GM10248 (cell line): ENCODE measurements around the gene FBLN7.

ENCODE experiments used
- CTCF ChIA-PET: fragments of 300-600 bp; sonication (Branson Sonifier 250); formaldehyde crosslinking; extraction: SDS; loops from one replicate; lab custom pipeline; 2021; ENCODE audit warnings: antibody characterized with exemption; lab: Yijun Ruan, JAX
- POLR2A ChIA-PET: fragments of 350-650 bp; sonication (Branson Sonifier 250); formaldehyde crosslinking; extraction: SDS; loops from one replicate; lab custom pipeline; 2020; ENCODE audit warnings: antibody characterized with exemption; lab: Yijun Ruan, JAX
- DNase-seq: peaks from one replicate; pipeline ENCODE4 v3.0.0; 2012; ENCODE audit errors: extremely low spot score
- CTCF ChIP-seq: IDR thresholded peaks from 2 replicates; pipeline ENCODE4 v1.5.1; 2012; ENCODE audit warnings: mild to moderate bottlenecking, low read depth; ENCODE audit errors: extremely low read depth, missing control alignments, control extremely low read depth

Gene FBLN7

DNA sequence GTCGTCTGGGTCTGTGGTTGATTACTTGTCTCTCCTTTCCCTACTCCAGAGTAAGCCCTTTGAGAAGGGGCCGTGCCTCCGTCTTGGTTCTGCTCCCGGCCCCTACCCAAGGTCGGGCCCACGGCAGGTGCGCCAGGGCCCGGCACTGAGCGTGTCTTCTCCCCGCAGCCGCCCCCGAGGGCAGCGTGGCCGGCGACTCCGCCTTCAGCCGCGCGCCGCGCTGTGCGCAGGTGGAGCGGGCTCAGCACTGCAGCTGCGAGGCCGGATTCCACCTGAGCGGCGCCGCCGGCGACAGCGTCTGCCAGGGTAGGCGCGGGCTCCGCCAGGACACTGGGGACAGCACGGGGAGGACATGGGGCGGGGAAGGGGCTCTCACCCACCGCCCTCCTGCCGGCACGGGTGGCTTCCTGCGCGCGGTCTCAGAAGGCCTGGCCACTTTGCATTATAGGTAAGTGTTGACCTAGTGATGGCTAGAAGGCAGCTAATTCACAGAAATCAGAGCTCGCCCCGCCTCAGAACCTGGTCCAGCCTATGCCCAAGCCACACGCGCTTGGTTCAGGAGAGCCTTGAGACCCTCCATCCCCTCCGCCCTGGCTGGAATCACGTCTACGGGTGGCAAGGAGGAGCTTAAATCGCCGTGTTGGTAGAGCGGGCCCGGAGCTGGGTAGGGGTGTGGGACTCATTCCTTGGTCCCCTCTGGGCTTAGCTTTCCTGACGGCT lies 43.5 kb downstream of the FBLN7 start:
- no peak for TF ChIP-seq CTCF
- POLR2A ChIA-PET: no interaction called here
- CTCF ChIA-PET: interaction anchor here (1.2 kb wide), 1 partner anchor 9 kb away, joined by 3 read pairs; no protein-coding TSS in a partner anchor
- DNase-seq: peak; percentile 12

- POLR2A ChIA-PET: no interaction called here
These were observed 44.4 kb downstream of the FBLN7 start for GRCh38 chr2:112182581-112183034.

DNA sequence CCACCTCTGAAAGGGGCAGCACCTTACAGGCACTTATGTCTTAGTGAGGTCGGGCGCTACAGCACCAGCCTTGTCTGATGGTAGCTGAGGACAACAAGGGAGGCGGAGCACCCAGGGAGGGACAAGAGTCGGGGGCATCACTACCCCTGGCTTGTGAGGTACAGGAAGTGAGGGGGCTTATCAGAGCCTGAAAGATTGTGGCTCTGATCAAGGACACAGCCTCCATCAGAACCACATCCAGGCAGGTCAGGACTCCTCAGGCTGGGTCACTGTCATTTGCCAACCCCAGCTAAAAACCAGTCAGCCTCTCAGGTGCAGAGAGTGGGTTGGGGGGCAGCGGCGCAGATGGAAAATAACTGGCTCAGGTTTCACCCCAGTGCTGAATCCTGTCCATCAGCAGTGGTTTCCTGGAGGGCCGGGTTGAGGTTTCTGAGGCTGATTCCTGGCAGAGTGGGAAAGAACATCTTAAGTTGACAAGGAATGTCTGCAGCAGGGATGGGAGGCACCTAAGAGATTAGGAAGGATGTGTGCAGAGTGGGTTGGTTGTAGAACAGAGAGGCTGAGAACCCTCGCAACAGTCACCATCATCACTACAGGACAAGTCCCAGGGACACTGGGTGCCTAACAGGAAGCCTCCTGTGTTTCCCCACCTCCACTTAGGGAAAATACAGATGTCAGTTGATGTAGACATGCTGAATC lies 45.3 kb downstream of the FBLN7 start:
- CTCF ChIA-PET: interaction anchor here (1.5 kb wide), 1 partner anchor 17 kb away, joined by 3 read pairs; no protein-coding TSS in a partner anchor

More at GRCh38 chr2:112182581-112183034, 44.4 kb downstream of the FBLN7 start:
- CTCF ChIA-PET: interaction anchor here (1.5 kb wide), 1 partner anchor 17 kb away, joined by 3 read pairs; no protein-coding TSS in a partner anchor
- peak; percentile 25 for DNase-seq
- TF ChIP-seq CTCF: no peak

GRCh38 chr2:112184121-112184520 lies 45.9 kb downstream of the FBLN7 start:
- POLR2A ChIA-PET: no interaction called here
- CTCF ChIA-PET: interaction anchor here (1.5 kb wide), 1 partner anchor 16 kb away, joined by 3 read pairs; no protein-coding TSS in a partner anchor
- DNase-seq: peak; percentile 8
- no peak for TF ChIP-seq CTCF

More for the DNA sequence above, 45.3 kb downstream of the FBLN7 start:
- POLR2A ChIA-PET: no interaction called here
- no peak for TF ChIP-seq CTCF
- DNase-seq: peak; percentile 10

GRCh38 chr2:112185131-112185530 lies 46.9 kb downstream of the FBLN7 start:
- ChIA-PET POLR2A (no interaction called here), CTCF (interaction anchor here (1.0 kb wide), 1 partner anchor 15 kb away, joined by 3 read pairs; no protein-coding TSS in a partner anchor)
- DNase-seq: no peak
- no peak for TF ChIP-seq CTCF

DNA sequence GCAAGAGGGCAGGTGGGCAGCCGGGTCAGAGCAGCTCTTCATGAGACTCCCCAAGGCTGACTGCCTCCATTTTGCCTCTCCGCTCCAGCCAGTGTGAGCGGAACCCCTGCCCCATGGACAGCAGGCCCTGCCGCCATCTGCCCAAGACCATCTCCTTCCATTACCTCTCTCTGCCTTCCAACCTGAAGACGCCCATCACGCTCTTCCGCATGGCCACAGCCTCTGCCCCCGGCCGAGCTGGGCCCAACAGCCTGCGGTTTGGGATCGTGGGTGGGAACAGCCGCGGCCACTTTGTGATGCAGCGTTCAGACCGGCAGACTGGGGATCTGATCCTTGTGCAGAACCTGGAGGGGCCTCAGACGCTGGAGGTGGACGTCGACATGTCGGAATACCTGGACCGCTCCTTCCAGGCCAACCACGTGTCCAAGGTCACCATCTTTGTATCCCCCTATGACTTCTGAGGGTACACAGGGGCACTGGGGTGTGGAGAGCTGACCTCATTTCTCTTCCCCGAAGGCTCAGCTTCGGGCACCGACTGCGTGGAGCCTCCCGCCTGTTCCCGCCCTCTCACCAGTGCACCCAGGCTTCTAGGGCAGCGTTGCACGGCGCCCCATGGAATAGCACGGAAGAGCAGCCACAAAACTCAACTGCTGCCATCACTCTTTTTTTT lies 49.0 kb downstream of the FBLN7 start:
- POLR2A ChIA-PET: no interaction called here
- DNase-seq: no peak
- CTCF ChIA-PET: no interaction called here
- TF ChIP-seq CTCF: no peak
